Activated T-cell treated with anti-CD3 and anti-CD28 coated beads for 4 hours (primary cell): Measurements from ENCODE around the gene E4F1.
"Not testable (repeated sequence)": the region's sequence is repeated elsewhere in the genome, so short reads cannot be mapped to it uniquely, and the experiment has no call there.

ENCODE experiments used
- DNase-seq: peaks from one replicate; pipeline ENCODE4 v3.0.0-alpha.2; 2020

Gene E4F1

GRCh38 chr16:2250652-2251295 lies 27.4 kb downstream of the E4F1 start:
- peak; percentile 20 for DNase-seq

GRCh38 chr16:2251296-2252111 lies 28.1 kb downstream of the E4F1 start, which contains the start of gene ECI1:
ECI1 (minus strand) TSS chr16:2251587; CDS start chr16:2251566, 21 bp downstream.
- peak; percentile 56 for DNase-seq

GRCh38 chr16:2252806-2253148 lies 29.4 kb downstream of the E4F1 start:
- no peak for DNase-seq

- DNase-seq: no peak
Observed at GRCh38 chr16:2253293-2253692, 29.9 kb downstream of the E4F1 start.

GRCh38 chr16:2256531-2257140 lies 33.2 kb downstream of the E4F1 start:
- no peak for DNase-seq

GRCh38 chr16:2257726-2258125 lies 34.3 kb downstream of the E4F1 start:
- DNase-seq: no peak

- DNase-seq: not testable (repeated sequence)
Observed at GRCh38 chr16:2258530-2258929, 35.1 kb downstream of the E4F1 start.

- DNase-seq: no peak
Observed at GRCh38 chr16:2260250-2260649, 36.9 kb downstream of the E4F1 start.

GRCh38 chr16:2263026-2263425 lies 39.6 kb downstream of the E4F1 start:
- DNase-seq: not testable (repeated sequence)

GRCh38 chr16:2266887-2267286 lies 43.5 kb downstream of the E4F1 start:
- not testable (repeated sequence) for DNase-seq

- DNase-seq: not testable (repeated sequence)
Observed at GRCh38 chr16:2267505-2267912, 44.1 kb downstream of the E4F1 start.

- peak; percentile 96 for DNase-seq
Observed at GRCh38 chr16:2267913-2268666, 44.7 kb downstream of the E4F1 start, which contains the start of gene RNPS1. RNPS1 (minus strand) TSS chr16:2268126; CDS start chr16:2264643, 3,483 bp downstream.

GRCh38 chr16:2270070-2270462 lies 46.7 kb downstream of the E4F1 start:
- no peak for DNase-seq

GRCh38 chr16:2270588-2271470 lies 47.4 kb downstream of the E4F1 start:
- DNase-seq: no peak

GRCh38 chr16:2271848-2272461 lies 48.6 kb downstream of the E4F1 start:
- DNase-seq: no peak

GRCh38 chr16:2273484-2273883 lies 50.1 kb downstream of the E4F1 start:
- DNase-seq: no peak

GRCh38 chr16:2273931-2274330 lies 50.5 kb downstream of the E4F1 start:
- no peak for DNase-seq

GRCh38 chr16:2275476-2276367 lies 52.3 kb downstream of the E4F1 start:
- DNase-seq: no peak

GRCh38 chr16:2276368-2277195 lies 53.2 kb downstream of the E4F1 start:
- DNase-seq: no peak
